Urothelium cell line (cell line): Measurements from ENCODE around the gene ATP11A.

ENCODE experiments used
- DNase-seq: peaks from one replicate; pipeline ENCODE4 v3.0.0; 2011; ENCODE audit warnings: low spot score, mixed read lengths
- FAIRE-seq: peaks from 2 replicates; lab custom pipeline; 2011; peaks lifted over from hg19 to GRCh38; lab: Jason Lieb, UNC

Gene ATP11A

GRCh38 chr13:112809332-112810315, 119.8 kb downstream of the ATP11A start:
- no peak for DNase-seq
- peak; percentile 86 for FAIRE-seq

GRCh38 chr13:112810608-112811007, 120.8 kb downstream of the ATP11A start:
- FAIRE-seq (no peak), DNase-seq (no peak)

- FAIRE-seq (no peak), DNase-seq (no peak)
These were observed 122.6 kb downstream of the ATP11A start for GRCh38 chr13:112812306-112813055.

- DNase-seq (no peak), FAIRE-seq (no peak)
These were observed 123.7 kb downstream of the ATP11A start for GRCh38 chr13:112813552-112813951.

- FAIRE-seq (peak; percentile 99), DNase-seq (no peak)
These were observed 125.2 kb downstream of the ATP11A start for GRCh38 chr13:112814905-112815585.

- DNase-seq = no peak
These were observed 126.0 kb downstream of the ATP11A start for GRCh38 chr13:112815871-112816270.

GRCh38 chr13:112818040-112818697, 128.3 kb downstream of the ATP11A start:
- DNase-seq (no peak), FAIRE-seq (peak; percentile 74)

More at GRCh38 chr13:112815871-112816270, 126.0 kb downstream of the ATP11A start:
- FAIRE-seq = peak; percentile 86

GRCh38 chr13:112818698-112819045, 128.8 kb downstream of the ATP11A start:
- FAIRE-seq (no peak), DNase-seq (no peak)

GRCh38 chr13:112819111-112819510, 129.3 kb downstream of the ATP11A start:
- FAIRE-seq (no peak), DNase-seq (no peak)

GRCh38 chr13:112819816-112820215, 130.0 kb downstream of the ATP11A start:
- DNase-seq = no peak

GRCh38 chr13:112820318-112820717, 130.5 kb downstream of the ATP11A start:
- DNase-seq (no peak), FAIRE-seq (no peak)

More at GRCh38 chr13:112819816-112820215, 130.0 kb downstream of the ATP11A start:
- no peak for FAIRE-seq

- FAIRE-seq = no peak
- DNase-seq = no peak
These were observed 131.7 kb downstream of the ATP11A start for GRCh38 chr13:112821340-112822055.

GRCh38 chr13:112822851-112823250, 133.0 kb downstream of the ATP11A start:
- FAIRE-seq (no peak), DNase-seq (no peak)

GRCh38 chr13:112824429-112824828, 134.6 kb downstream of the ATP11A start:
- no peak for DNase-seq

GRCh38 chr13:112825071-112825470, 135.2 kb downstream of the ATP11A start:
- FAIRE-seq = no peak
- DNase-seq = no peak

More at GRCh38 chr13:112824429-112824828, 134.6 kb downstream of the ATP11A start:
- FAIRE-seq = no peak

- no peak for DNase-seq
- no peak for FAIRE-seq
These were observed 136.0 kb downstream of the ATP11A start for GRCh38 chr13:112825875-112826274.

GRCh38 chr13:112826565-112826964, 136.7 kb downstream of the ATP11A start:
- no peak for FAIRE-seq
- no peak for DNase-seq

GRCh38 chr13:112828082-112828699, 138.4 kb downstream of the ATP11A start:
- no peak for FAIRE-seq
- no peak for DNase-seq

GRCh38 chr13:112828756-112829155, 138.9 kb downstream of the ATP11A start:
- FAIRE-seq (peak; percentile 66), DNase-seq (no peak)
